Measurements from ENCODE around the gene TAP2.

DNA sequence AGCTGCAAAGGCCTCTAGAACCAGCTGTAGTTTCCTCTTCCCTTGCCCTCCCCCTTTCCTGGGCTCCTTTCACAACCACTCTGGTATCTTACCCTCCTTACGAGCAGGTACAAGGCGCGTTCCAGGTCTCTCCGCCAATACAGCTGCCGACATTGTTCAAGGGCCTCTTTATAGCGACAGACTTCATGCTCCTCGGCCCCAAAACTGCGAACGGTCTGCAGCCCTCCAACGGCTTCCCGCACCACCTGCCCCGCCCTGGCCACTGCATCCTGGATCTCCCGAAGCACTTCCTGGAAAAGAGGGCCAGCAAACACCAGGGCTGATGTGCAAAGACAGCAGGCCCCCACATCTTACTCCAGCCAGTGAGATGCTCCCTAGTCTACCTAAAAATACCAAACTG is 6.0 kb downstream of the TAP2 start:
- TF ChIP-seq EP300 (IDR thresholded peaks at IDR 0.05; ENCODE audit: low read depth) (no peak), POLR2AphosphoS5 (IDR thresholded peaks at IDR 0.05) (no peak)
- TF ChIP-seq, protein P1, sequence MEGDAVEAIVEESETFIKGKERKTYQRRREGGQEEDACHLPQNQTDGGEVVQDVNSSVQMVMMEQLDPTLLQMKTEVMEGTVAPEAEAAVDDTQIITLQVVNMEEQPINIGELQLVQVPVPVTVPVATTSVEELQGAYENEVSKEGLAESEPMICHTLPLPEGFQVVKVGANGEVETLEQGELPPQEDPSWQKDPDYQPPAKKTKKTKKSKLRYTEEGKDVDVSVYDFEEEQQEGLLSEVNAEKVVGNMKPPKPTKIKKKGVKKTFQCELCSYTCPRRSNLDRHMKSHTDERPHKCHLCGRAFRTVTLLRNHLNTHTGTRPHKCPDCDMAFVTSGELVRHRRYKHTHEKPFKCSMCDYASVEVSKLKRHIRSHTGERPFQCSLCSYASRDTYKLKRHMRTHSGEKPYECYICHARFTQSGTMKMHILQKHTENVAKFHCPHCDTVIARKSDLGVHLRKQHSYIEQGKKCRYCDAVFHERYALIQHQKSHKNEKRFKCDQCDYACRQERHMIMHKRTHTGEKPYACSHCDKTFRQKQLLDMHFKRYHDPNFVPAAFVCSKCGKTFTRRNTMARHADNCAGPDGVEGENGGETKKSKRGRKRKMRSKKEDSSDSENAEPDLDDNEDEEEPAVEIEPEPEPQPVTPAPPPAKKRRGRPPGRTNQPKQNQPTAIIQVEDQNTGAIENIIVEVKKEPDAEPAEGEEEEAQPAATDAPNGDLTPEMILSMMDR (IDR thresholded peaks at IDR 0.05) = no peak
